Esophagus mucosa (tissue), 1 donor: ENCODE measurements around the gene HNRNPL. TPM values are rescaled to one million over a fixed set of nuclear protein-coding genes. Genes with fewer than 3 reads are reported as not detected.
"Not testable (repeated sequence)": the region's sequence is repeated elsewhere in the genome, so short reads cannot be mapped to it uniquely, and the experiment has no call there.

Source experiments
- ATAC-seq: fragments of 200-7000 bp; cut with Tn5 transposase; one replicate; pipeline ENCODE4 v1.9.1; 2020
- total RNA-seq: library from RNA; stranded (reverse); gene quantifications from one replicate; pipeline ENCODE4 v1.2.4, GENCODE V29; 2023
- donor health status: DM: yes; HTN: yes; CAD: no.

The HNRNPL gene
- total RNA-seq, 1 donor from 2014 or later: 236 TPM

DNA sequence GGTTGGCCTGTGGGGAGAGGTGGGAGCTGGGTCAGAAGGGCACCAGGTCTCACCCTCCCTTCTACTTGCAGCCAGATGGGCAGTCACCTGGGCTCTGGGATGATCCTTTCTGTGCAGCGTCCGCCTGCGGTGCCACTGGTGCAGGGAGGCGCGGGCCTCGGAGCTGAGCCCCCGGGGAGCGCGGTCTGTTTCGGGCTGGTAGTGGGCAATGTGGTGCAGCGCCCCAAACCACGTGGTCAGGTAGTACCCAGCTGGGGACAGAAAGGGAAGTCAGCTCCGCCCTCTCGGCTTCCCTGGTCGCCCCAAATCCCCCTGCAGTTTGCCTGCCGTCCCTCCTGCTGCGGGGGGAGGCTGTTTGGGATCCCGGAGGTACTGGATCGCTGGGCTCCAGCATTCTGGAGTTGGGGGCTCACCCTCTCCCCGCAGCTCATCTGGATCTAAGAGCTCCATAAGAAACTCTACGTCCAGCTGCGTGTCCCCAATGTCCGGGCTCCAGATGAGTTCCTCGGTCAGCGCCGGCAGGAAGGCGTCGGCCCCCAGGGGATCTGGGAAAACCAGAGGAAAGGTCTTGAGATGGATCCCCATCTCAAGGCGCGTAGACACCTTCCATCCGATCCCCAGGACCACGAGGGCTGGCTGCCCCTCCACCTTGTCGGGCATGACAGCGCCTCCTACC, 19.5 kb upstream of the HNRNPL start:
- ATAC-seq: peak; percentile 26

DNA sequence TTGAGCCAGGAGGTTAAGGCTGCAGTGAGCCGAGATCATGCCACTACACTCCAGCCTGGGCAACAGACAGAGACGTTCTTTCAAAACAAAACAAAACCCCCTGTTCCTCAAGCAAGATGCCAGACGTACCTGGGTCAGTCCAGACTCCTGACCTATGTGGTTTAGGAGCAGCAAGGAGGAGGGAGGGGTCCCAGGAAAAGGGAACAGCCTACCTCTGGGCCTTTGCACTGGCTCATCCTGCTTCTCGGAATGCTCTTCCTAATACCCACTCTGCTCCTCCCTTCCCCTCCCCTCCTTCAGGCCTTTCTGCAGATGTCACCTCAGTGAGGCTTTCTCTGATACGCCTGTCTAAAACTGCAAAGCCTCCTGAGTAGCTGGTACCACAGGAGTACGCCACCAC, 18.8 kb upstream of the HNRNPL start:
- no peak for ATAC-seq

DNA sequence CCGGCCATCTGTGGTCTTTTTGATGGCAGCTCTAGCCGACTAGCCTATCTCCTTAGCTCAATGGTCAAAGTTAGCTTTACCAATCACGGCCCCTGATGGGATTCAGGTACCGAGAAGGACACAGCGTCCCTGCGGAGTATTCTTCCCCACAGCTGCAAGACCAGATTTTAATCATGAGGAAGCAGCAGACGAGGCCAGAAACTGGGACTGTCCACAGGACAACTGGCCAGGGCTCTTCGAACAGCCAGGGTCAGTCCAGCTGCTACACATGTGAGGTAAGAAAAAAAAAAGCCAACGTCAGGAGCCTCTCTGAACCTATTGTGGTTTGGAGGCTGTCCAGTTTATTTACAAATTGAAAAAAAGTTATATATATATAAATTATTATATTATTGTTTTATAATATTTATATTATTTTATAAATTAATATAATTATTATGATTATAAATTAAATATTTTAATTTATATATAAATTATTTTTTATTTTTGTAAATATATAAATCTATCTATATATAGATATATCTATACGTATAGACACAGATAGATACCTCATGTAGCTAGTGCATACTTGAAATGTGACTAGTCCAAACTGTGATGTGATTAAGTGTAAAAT, 17.5 kb upstream of the HNRNPL start:
- no peak for ATAC-seq

DNA sequence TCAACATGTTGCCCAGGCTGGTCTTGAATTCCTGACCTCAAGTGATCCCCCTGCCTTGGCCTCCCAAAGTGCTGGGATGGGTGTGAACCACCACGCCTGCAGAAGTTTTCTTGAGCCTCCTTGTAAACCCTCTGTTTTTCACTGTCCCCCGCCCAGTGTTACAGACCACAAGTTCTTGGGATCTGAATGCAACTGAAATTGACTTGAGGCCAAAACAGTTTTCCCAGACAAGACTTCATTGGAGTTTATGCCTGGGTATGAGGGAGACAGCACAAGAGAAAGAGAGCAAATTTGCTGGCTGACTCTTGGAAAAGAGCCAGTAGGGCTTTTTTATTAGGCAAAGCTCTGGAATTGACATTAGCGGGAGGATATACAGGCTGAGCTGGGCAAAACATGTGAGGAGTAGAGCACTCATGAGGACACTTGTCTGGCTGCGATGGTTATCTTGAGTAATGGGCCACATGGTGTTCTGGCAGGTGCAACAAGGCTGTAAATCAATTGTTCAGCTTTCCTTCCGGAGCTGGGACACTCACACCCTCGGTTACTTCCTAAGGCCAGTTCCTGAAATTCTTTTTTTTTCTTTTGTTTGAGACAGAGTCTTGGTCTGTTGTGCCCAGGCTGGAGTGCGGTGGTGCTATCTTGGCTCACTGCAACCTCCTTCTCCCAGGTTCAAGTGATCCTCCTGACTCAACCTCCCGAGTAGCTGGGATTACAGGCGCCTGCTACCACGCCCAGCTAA, 12.7 kb upstream of the HNRNPL start:
- peak; percentile 56 for ATAC-seq

DNA sequence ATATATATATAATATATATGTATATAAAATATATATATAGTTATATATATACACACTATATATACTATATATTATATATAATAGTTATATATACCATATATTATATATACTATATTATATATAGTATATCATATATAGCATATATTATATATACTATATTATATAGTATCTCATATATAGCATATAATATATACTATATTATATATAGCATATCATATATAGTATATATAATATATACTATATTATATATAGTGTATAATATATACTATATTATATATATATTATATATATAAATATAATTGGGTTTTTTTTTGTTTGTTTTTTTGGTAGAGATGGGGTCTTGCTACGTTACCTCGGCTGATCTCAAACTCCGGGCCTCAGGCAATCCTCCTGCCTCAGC, 11.6 kb upstream of the HNRNPL start:
- ATAC-seq: no peak

DNA sequence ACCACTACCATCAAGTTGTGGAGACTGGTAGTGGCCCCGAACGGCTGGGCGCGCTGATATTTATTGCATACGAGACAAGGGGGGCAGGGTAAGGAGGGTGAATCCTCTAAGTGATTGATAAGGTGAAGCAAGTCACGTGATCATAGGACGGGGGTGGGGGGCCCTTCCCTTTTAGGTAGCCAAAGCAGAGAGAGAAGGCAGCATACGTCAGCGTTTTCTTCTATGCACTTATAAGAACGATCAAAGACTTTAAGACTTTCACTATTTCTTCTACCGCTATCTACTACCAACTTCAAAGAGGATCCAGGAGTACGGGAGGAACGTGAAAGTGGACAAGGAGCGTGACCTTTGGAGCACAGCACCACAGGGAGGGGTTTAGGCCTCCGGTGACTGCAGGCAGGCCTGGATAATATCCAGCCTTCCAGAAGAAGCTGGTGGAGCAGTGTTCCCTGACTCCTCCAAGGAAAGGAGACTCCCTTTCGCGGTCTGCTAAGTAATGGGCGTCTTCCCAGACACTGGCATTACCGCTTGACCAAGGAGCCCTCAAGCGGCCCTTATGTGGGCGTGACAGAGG, 9.9 kb upstream of the HNRNPL start:
- not testable (repeated sequence) for ATAC-seq

DNA sequence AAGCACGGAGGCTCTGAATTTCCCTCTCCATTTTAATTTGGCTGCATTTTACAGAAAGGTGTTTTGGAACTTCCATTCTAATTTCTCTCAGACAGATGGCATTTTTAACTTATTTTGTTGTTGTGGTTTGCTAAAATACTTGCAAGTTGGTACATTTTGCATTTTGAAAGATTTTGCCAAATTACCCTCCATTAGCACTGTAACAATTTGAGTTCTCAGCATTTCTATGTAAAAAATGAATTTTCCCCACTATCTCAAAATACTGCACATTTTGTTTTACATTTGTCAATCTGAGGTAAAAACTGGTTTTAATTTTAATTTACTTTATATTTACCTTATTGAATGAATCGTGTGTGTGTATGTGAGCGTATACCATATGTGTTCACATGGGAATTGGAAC, 7.0 kb upstream of the HNRNPL start:
- ATAC-seq: no peak

DNA sequence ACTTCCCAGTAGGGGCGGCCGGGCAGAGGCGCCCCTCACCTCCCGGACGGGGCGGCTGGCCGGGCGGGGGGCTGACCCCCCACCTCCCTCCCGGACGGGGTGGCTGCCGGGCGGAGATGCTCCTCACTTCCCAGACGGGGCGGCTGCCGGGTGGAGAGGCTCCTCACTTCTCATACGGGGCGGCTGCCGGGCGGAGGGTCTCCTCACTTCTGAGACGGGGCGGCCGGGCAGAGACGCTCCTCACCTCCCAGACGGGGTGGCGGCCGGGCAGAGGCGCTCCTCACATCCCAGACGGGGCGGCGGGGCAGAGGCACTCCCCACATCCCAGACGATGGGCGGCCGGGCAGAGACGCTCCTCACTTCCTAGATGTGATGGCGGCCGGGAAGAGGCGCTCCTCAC, 6.0 kb upstream of the HNRNPL start:
- ATAC-seq: not testable (repeated sequence)

DNA sequence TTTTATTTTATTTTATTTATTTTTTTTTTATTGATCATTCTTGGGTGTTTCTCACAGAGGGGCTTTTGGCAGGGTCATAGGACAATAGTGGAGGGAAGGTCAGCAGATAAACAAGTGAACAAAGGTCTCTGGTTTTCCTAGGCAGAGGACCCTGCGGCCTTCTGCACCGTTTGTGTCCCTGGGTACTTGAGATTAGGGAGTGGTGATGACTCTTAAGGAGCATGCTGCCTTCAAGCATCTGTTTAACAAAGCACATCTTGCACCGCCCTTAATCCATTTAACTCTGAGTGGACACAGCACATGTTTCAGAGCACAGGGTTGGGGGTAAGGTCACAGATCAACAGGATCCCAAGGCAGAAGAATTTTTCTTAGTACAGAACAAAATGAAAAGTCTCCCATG, 5.2 kb upstream of the HNRNPL start:
- ATAC-seq: not testable (repeated sequence)

DNA sequence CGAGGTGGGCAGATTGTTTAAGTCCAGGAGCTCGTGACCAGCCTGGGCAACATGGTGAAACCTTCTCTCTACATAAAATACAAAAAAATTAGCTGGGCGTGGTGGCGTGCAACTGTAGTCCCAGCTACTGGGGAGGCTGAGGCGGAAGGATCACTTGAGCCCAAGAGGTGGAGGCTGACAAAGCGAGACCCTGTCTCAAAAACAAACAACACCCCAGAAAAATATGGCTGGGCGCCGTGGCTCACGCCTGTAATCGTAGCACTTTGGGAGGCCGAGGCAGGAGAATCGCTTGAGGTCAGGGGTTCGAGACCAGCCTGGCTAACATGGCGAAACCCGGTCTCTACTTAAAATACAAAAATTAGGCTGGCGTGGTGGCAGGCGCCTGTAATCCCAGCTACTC, 3.4 kb upstream of the HNRNPL start:
- no peak for ATAC-seq

DNA sequence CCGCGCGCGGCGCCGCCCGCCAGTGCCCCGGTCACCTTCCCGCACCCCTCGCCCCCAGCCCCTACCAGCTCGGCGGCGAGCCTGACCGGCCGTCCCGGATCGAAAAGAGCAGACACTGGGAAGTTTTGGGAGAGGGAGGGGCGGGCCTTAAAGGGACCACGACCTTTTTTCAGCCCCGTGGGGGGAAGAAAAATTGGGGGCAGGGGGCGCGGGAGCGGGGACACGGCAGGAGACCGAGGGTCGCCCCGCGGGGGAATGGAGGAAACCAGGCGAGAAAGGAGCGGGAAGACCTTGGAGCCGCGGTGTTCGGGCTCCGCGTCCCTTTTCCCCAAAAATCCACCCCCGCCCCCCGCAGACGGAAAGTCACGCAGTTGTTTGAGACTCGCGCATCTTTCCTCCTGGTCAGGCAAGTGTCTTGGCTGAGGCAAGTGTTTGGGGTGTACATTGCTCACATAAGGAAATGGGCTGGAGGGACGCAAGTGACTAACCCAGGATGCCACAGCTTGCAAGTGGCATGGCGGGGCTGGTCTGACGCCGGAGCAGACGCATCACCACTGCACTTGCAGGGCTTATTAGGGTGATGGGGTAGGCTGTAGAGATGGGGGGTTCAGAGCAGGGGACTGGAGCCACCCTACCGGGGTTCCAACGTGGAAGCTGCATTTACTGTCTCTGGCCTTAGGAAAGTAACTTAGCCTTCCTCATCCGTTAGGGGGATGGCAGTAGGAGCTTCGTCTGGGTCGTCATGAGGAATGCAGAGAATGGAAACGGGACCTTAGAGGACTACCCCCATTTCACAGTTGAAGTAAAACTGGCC, 2.7 kb upstream of the HNRNPL start:
- peak; percentile 3 for ATAC-seq

DNA sequence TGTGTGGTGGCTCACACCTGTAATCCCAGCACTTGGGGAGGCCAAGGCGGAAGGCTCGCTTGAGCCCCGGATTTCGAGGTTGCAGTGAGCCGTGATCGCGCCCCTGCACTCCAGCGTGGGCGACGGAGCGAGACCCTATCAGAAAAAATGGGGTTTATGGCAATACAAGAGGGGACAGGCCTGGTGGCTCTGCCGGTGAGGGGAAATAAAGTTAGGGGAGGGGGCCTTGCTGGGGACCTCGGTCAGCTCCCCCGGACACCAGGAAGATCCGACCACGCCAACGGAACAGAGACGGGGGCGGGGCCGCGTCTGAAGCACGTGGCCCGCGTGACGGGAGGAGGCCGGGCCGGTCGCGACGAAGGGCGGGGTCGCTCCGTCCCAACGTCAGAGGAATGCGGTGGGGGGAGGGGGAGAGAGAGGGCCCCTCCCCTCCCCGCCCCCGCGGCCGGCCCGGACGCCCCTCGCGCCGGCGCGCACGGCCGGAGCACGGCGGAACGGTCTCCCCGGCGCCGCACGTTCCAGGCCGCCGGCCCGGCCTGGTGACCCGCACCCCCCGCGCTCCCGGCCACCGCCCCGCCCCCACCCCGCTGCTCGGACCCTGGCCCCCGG, 1.9 kb upstream of the HNRNPL start:
- peak; percentile 63 for ATAC-seq

DNA sequence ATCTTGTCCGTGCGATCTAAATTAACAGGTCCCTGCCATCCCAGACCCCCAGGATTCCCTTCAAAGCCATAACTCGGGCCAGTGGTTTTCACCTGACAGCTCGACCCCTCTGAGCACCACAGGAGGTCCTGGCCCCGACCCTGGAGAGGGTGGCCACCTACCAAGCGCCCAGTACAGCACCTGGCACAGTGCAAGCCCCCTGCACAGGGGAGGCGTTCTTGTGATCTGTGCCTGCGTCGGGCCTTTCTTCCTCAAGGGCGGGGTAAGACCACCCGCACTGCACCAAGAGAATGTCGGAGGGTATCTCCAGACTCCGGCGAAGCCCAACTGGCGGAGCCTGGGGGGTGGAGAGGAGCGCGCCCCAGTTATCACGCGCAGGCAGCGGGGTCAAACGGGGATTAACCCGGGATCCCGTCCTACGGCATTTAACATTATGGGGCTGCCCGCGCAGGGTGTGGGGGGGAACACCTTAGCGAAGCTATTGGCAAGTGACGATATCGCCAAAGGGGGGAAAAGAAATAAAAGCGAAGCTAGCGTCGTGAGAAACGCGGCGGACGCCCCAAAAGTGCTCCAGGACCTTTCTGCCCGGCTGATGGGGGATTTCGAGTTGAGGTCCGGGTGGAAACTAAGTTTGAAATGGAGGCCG, 1.3 kb upstream of the HNRNPL start:
- ATAC-seq: no peak

DNA sequence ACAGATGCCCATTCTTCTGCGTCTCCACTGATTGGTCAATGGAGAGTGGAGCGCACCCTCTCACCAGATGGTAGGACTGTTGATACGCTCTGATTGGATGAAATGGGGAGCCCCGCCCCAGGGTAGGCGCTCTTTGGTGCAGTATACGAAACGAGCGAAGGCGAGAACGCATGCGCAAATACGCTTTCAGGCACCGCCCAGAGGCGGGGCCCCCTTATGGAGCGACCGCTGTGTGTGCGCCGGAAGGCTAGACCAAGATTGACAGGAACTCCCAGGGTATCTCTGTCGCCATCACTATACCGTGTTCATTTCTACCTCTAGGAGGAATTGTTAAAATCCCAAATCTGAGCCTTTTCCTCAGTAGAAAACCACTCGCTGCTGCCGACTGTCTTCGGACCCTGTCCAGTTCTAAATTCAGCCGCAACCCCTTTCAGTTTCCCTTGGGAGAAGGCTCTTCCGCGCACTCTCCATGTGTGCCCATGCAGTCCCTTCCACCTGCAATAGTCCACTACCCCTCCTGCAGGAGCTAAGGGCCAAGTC, 720 bp upstream of the HNRNPL start:
- ATAC-seq: peak; percentile 87

DNA sequence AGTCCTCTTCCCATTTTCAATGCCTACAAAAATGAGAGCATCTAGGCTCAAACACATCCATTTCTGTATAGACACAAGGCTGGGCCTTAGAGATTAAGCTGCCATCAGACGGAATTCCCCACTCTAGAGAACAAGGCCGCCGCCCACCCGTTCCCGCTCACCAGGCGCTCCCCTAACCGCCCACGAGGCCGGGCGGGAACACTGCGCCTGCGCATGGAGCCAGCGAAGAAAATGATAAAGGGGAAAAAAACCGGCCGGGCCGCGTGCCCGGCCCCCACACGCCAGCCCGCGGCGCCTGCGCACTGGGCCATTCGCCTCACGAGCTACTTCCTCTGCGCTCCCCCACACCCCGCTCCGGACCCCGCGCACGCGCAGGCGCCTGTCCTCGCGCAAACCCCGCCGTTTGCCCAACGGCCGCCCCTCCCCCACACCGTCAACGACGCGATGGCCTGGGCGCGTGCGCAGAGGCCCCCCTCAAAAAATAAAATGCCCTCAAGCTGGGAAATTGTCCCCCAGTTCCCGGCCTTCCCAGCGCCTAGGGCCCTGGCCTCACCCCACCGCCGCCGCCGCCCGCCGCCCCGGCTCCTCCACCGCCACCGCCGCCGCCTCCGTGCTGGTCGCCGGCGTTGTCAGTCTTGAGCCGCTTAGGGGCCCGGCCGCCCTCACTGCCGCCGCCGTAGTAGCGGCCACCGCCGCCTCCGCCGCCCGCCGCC, 483 bp downstream of the HNRNPL start:
- ATAC-seq: peak; percentile 58

DNA sequence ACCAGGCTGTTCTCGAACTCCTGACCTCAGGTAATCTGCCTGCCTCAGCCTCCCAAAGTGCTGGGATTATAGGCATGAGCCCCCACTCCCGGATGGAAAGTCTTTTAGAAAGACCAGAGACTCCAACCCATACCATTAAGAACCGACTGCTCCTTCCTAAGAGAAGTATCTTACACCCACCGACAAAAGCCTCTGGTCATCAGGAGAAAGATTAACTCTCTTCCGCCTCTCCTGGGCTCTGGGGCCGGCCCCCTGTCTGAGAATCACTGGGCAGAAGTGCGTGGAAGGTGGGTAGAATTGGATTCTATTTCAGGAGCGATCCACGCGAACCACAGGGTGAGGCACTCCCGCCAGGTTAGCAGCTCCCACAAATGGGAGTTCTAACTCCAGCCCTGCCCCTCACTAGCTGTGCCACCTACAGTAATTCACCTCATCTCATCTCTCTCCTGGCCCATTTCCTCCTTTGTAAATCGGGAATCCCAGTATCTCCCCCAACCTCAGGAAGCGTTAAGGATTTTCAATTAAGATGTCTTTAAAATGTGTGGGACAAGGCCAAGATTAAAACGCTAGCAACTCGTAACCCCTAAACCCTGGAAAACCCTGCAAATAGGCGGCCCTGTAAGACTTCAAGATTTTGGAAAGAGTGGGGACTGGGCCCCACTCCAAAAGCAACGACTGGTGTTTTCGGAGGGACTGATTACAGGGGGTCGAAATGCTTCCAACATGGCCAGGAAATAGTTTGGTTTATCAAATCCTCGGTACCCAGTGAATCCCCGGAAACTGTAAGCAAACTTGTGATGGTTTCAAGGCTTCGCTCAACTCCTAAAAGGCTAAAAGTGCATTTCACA, 1.3 kb downstream of the HNRNPL start:
- no peak for ATAC-seq

DNA sequence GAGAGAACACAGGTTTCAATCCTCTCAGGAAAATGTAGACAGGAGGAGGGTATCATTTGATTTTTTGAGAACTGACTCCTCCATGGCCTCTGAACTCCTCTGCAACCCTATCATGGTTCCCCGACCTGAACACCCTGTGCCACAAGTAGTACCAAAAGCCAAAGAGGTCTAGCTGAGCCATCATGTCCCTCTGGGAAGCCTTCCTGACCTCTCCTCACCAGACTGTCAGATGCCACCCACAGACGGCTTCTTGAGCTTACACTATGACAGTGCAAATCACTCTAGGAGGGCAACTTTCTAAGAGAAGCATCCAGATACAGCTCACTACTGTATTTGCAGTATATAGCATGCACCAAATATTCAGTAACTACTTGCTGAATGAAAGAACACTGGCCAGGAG, 3.7 kb downstream of the HNRNPL start:
- ATAC-seq: no peak

DNA sequence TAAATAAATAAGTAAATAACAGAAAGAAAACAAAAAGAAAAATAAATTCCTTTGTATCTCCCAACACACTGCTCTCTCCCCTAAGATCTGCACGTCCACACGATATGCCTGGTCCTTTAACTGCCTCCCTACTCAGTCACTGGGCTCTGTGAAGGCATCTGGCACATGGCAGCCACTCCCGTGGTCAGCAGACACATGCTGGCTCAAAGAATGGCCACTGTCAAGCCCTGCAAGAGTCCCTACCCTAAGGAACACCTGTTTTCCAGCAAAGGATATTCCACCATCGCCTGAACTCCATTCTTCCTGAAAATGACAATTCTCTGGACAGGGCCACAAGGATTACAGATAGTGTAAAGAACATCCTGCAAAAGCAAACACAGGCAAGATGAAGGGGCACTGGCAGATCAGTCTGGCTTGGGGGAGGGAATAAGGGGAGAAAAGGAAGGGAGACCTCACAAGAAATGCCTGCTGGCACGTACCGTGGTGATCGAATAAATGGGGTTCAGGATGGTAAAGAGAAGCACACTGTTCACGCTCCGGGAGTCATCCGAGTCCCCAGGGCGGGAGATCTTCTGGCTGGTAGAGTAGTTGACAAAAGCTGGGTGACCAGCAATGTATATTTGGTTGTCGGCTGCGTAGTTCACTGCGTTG, 4.3 kb downstream of the HNRNPL start:
- ATAC-seq: no peak

DNA sequence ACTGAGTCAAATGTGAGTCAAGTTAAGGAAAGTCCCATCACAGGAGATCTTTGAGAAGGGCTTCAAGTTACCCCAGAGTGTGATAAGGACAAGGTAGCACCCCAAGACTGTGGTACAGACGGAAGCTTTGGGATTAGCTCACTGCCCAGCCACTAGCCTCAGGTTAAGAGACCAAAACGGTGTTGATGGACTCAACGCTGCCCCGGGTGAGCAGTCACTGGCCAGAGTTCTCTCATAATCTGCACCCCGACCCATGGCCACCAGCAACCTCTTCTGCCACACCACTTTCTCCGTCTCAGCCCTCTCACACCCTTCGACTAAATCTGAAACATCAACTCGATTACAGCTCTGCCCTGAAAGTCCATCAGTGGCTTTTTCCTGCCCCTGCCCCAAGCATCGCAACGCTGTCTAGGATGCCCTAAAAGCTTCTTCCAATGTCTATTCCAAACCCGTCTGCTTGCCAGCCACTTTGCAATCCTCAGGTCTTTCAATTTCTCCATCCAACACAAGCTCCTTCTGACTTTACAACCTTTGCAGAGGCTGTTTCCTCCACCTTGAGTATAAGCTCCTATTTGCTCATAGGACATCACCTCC, 5.6 kb downstream of the HNRNPL start:
- no peak for ATAC-seq
